ENCODE results near the gene TBC1D19. TPM values are rescaled to one million over a fixed set of nuclear protein-coding genes. Genes with fewer than 3 reads are reported as not detected.

Gene TBC1D19
- total and polyA plus RNA-seq, 4 donors, result 2.1 to 41.6 (median 8.3) TPM

- no peaks in the 10 kb centered on the region for H3K9me3 ChIP-seq (ENCODE audit: control insufficient read depth in 4 of 4, insufficient read depth in 3 of 4, low read length in 3 of 4)
- H3K27me3 ChIP-seq (ENCODE audit: control insufficient read depth in 3 of 3, insufficient read depth in 3 of 3, low read length in 2 of 3), result no peaks in the 10 kb centered on the region
- ATAC-seq (ENCODE audit: insufficient read depth, low FRiP score) (no peak), DNase-seq (no peak)
- no peak overlapping the region for H3K9ac ChIP-seq (ENCODE audit: insufficient read depth in 1 of 2, low read length in 2 of 2)
- WGBS, 2 donors, result 84 to 89% methylated on average over 3 of the region's 3 CpGs
- no peak overlapping the region for H3K4me3 ChIP-seq
- no peak overlapping the region for H3K27ac ChIP-seq (ENCODE audit: low read depth in 1 of 2, low read length in 1 of 2)
- peaks cover 1 to 11% (median 4%) of the 10 kb centered on the region in 4 donors for H3K36me3 ChIP-seq (ENCODE audit: control insufficient read depth in 4 of 4, insufficient read depth in 4 of 4, low read length in 4 of 4)
- H3K4me1 ChIP-seq (ENCODE audit: control insufficient read depth in 5 of 5, insufficient read depth in 5 of 5, low read length in 5 of 5), result no peaks in the 10 kb centered on the region
- no peak for TF ChIP-seq CTCF (IDR thresholded peaks at IDR 0.05; ENCODE audit: control extremely low read depth, extremely low read depth)
Measured at GRCh38 chr4:26765515-26765914, 181.6 kb downstream of the TBC1D19 start.

GRCh38 chr4:26766141-26766540, 182.3 kb downstream of the TBC1D19 start:
- no peak overlapping the region for H3K27ac ChIP-seq (ENCODE audit: low read depth in 1 of 2, low read length in 1 of 2)
- no peak for TF ChIP-seq CTCF (IDR thresholded peaks at IDR 0.05; ENCODE audit: control extremely low read depth, extremely low read depth)
- no peaks in the 10 kb centered on the region for H3K9me3 ChIP-seq (ENCODE audit: control insufficient read depth in 4 of 4, insufficient read depth in 3 of 4, low read length in 3 of 4)
- H3K4me3 ChIP-seq, result no peak overlapping the region
- DNase-seq, result no peak
- no peak for ATAC-seq (ENCODE audit: insufficient read depth, low FRiP score)
- no peak overlapping the region for H3K9ac ChIP-seq (ENCODE audit: insufficient read depth in 1 of 2, low read length in 2 of 2)
- WGBS, 2 donors, result 59 to 71% methylated on average over 2 of the region's 2 CpGs
- no peaks in the 10 kb centered on the region for H3K27me3 ChIP-seq (ENCODE audit: control insufficient read depth in 3 of 3, insufficient read depth in 3 of 3, low read length in 2 of 3)
- H3K4me1 ChIP-seq (ENCODE audit: control insufficient read depth in 5 of 5, insufficient read depth in 5 of 5, low read length in 5 of 5), result no peaks in the 10 kb centered on the region
- H3K36me3 ChIP-seq (ENCODE audit: control insufficient read depth in 4 of 4, insufficient read depth in 4 of 4, low read length in 4 of 4), result peaks cover 1 to 11% (median 4%) of the 10 kb centered on the region in 4 donors

GRCh38 chr4:26772096-26772873, 188.4 kb downstream of the TBC1D19 start:
- Histone ChIP-seq H3K27ac (ENCODE audit: low read depth in 1 of 2, low read length in 1 of 2) (no peak overlapping the region), H3K9me3 (ENCODE audit: control insufficient read depth in 4 of 4, insufficient read depth in 3 of 4, low read length in 3 of 4) (peaks cover 0 to 2% (median 0%) of the 10 kb centered on the region in 4 donors), H3K4me1 (ENCODE audit: control insufficient read depth in 5 of 5, insufficient read depth in 5 of 5, low read length in 5 of 5) (no peaks in the 10 kb centered on the region), H3K9ac (ENCODE audit: insufficient read depth in 1 of 2, low read length in 2 of 2) (no peak overlapping the region), H3K4me3 (no peak overlapping the region), H3K36me3 (ENCODE audit: control insufficient read depth in 4 of 4, insufficient read depth in 4 of 4, low read length in 4 of 4) (peaks cover 2 to 29% (median 6%) of the 10 kb centered on the region in 4 donors), H3K27me3 (ENCODE audit: control insufficient read depth in 3 of 3, insufficient read depth in 3 of 3, low read length in 2 of 3) (no peaks in the 10 kb centered on the region)
- TF ChIP-seq CTCF (IDR thresholded peaks at IDR 0.05; ENCODE audit: control extremely low read depth, extremely low read depth), result no peak
- ATAC-seq (ENCODE audit: insufficient read depth, low FRiP score) (peak; percentile 27), DNase-seq (no peak)
- WGBS, 2 donors, result 89 to 95% methylated on average over 5 of the region's 5 CpGs
